NCI-H524 (cell line): ENCODE results near the gene KRTAP12-4.
"Not testable (repeated sequence)": the region's sequence is repeated elsewhere in the genome, so short reads cannot be mapped to it uniquely, and the experiment has no call there.

Experiments used
- DNase-seq, 2 experiments: peaks; one replicate each; lab custom pipeline; 2025; lab: John Stamatoyannopoulos, UW

Gene KRTAP12-4

GRCh38 chr21:44632067-44632466 is 22.4 kb downstream of the KRTAP12-4 start:
- no peak for DNase-seq

- DNase-seq, result no peak
Observed at GRCh38 chr21:44630440-44630839, 24.0 kb downstream of the KRTAP12-4 start.

GRCh38 chr21:44628707-44629391 is 25.6 kb downstream of the KRTAP12-4 start:
- no peak for DNase-seq

GRCh38 chr21:44627831-44628233 is 26.6 kb downstream of the KRTAP12-4 start:
- DNase-seq, result not testable (repeated sequence)

- not testable (repeated sequence) for DNase-seq
Observed at GRCh38 chr21:44627181-44627822, 27.2 kb downstream of the KRTAP12-4 start.

GRCh38 chr21:44626673-44627143 is 27.8 kb downstream of the KRTAP12-4 start, which contains the start of gene KRTAP10-9:
KRTAP10-9 (plus strand) TSS chr21:44627093; CDS start chr21:44627172, 79 bp downstream.
- DNase-seq, result no peak

GRCh38 chr21:44626262-44626661 is 28.2 kb downstream of the KRTAP12-4 start:
- no peak for DNase-seq

GRCh38 chr21:44625756-44626155 is 28.7 kb downstream of the KRTAP12-4 start:
- DNase-seq, result no peak

- no peak for DNase-seq
Observed at GRCh38 chr21:44623575-44623974, 30.9 kb downstream of the KRTAP12-4 start.

GRCh38 chr21:44619886-44620285 is 34.6 kb downstream of the KRTAP12-4 start:
- DNase-seq, result no peak

GRCh38 chr21:44618909-44619308 is 35.5 kb downstream of the KRTAP12-4 start:
- no peak for DNase-seq

GRCh38 chr21:44618504-44618903 is 36.0 kb downstream of the KRTAP12-4 start:
- DNase-seq, result no peak

- peak; percentile 75 to 91 for DNase-seq
Observed at GRCh38 chr21:44617071-44617501, 37.4 kb downstream of the KRTAP12-4 start.

GRCh38 chr21:44616591-44616926 is 37.9 kb downstream of the KRTAP12-4 start:
- no peak for DNase-seq

GRCh38 chr21:44615911-44616590 is 38.4 kb downstream of the KRTAP12-4 start:
- DNase-seq, result peak; percentile 74 to 91

- DNase-seq, result peak in 1 of 2 experiments; percentile 31
Observed at GRCh38 chr21:44615466-44615865, 39.0 kb downstream of the KRTAP12-4 start.

- DNase-seq, result no peak
Observed at GRCh38 chr21:44614961-44615391, 39.5 kb downstream of the KRTAP12-4 start.

GRCh38 chr21:44614161-44614631 is 40.3 kb downstream of the KRTAP12-4 start:
- DNase-seq, result no peak

GRCh38 chr21:44613386-44614155 is 40.9 kb downstream of the KRTAP12-4 start:
- DNase-seq, result no peak

- DNase-seq, result no peak
Observed at GRCh38 chr21:44612669-44613229, 41.7 kb downstream of the KRTAP12-4 start.

GRCh38 chr21:44612029-44612486 is 42.4 kb downstream of the KRTAP12-4 start, which contains the start of gene KRTAP10-8:
KRTAP10-8 (plus strand) TSS chr21:44612079; CDS start chr21:44612101, 22 bp downstream.
- DNase-seq, result no peak
